ENCODE data around the gene C13orf46.

Gene C13orf46

GRCh38 chr13:113969973-113970611 is 3.8 kb downstream of the C13orf46 start:
- DNase-seq = no peak

GRCh38 chr13:113969311-113969972 is 4.4 kb downstream of the C13orf46 start:
- no peak for DNase-seq

- DNase-seq = no peak
These were observed 5.2 kb downstream of the C13orf46 start for GRCh38 chr13:113968463-113969310.

- no peak for DNase-seq
These were observed 6.0 kb downstream of the C13orf46 start for GRCh38 chr13:113967729-113968462.

- DNase-seq = no peak
These were observed 6.6 kb downstream of the C13orf46 start for GRCh38 chr13:113967206-113967720.

- DNase-seq = no peak
These were observed 7.7 kb downstream of the C13orf46 start for GRCh38 chr13:113965968-113966884.

- DNase-seq = no peak
These were observed 8.4 kb downstream of the C13orf46 start for GRCh38 chr13:113965383-113965874.

- no peak for DNase-seq
These were observed 9.5 kb downstream of the C13orf46 start for GRCh38 chr13:113964251-113964995.

GRCh38 chr13:113963376-113963775 is 10.5 kb downstream of the C13orf46 start:
- DNase-seq = no peak

GRCh38 chr13:113962975-113963374 is 10.9 kb downstream of the C13orf46 start:
- no peak for DNase-seq

- no peak for DNase-seq
These were observed 11.5 kb downstream of the C13orf46 start for GRCh38 chr13:113962386-113962785.

- no peak for DNase-seq
These were observed 13.5 kb downstream of the C13orf46 start for GRCh38 chr13:113960276-113960948.

- DNase-seq = no peak
These were observed 14.7 kb downstream of the C13orf46 start for GRCh38 chr13:113959198-113959597.

- no peak for DNase-seq
These were observed 15.5 kb downstream of the C13orf46 start for GRCh38 chr13:113958373-113958772.

GRCh38 chr13:113956571-113956970 is 17.3 kb downstream of the C13orf46 start:
- DNase-seq = no peak

- DNase-seq = no peak
These were observed 18.2 kb downstream of the C13orf46 start for GRCh38 chr13:113955691-113956090.

GRCh38 chr13:113955235-113955634 is 18.6 kb downstream of the C13orf46 start:
- DNase-seq = no peak

GRCh38 chr13:113954046-113954835 is 19.6 kb downstream of the C13orf46 start:
- DNase-seq = no peak

GRCh38 chr13:113953561-113953960 is 20.3 kb downstream of the C13orf46 start:
- no peak for DNase-seq
